HEK293T (cell line): ENCODE data around the gene ARHGEF39.

Source experiments
- CTCF ChIA-PET: fragments of 350-600 bp; formaldehyde crosslinking; extraction: SDS; loops from one replicate; lab custom pipeline; 2021; ENCODE audit warnings: antibody characterized with exemption, inconsistent platforms; lab: Yijun Ruan, JAX
- POLR2A ChIA-PET: fragments of 350-600 bp; formaldehyde crosslinking; extraction: SDS; loops from one replicate; lab custom pipeline; 2020; ENCODE audit warnings: antibody characterized with exemption, inconsistent platforms; lab: Yijun Ruan, JAX
- DNase-seq: peaks from one replicate; pipeline ENCODE4 v3.0.0; 2012; ENCODE audit warnings: mixed read lengths; ENCODE audit errors: extremely low spot score
- ARNT ChIP-seq: fragments of 450-650 bp; IDR thresholded peaks from 2 replicates; pipeline ENCODE4 v1.6.1; 2017; ENCODE audit warnings: mild to moderate bottlenecking
- BHLHE40 ChIP-seq: fragments of 450-650 bp; IDR thresholded peaks from 2 replicates; pipeline ENCODE4 v1.6.1; 2016; ENCODE audit warnings: mild to moderate bottlenecking, moderate library complexity, borderline replicate concordance
- CTBP1 ChIP-seq: fragments of 450-650 bp; IDR thresholded peaks from 2 replicates; pipeline ENCODE4 v1.6.1; 2016; ENCODE audit warnings: borderline replicate concordance
- ELF4 ChIP-seq: fragments of 450-650 bp; IDR thresholded peaks from 2 replicates; pipeline ENCODE4 v1.6.1; 2017; ENCODE audit warnings: antibody characterized with exemption
- FOXA1 ChIP-seq: fragments of 450-650 bp; IDR thresholded peaks from 2 replicates; pipeline ENCODE4 v1.6.1; 2016; ENCODE audit warnings: mild to moderate bottlenecking
- FOXK2 ChIP-seq: fragments of 450-650 bp; IDR thresholded peaks from 2 replicates; pipeline ENCODE4 v1.6.1; 2016; ENCODE audit warnings: mild to moderate bottlenecking
- FOXM1 ChIP-seq: fragments of 450-650 bp; IDR thresholded peaks from 2 replicates; pipeline ENCODE4 v1.6.1; 2017; ENCODE audit warnings: mild to moderate bottlenecking, borderline replicate concordance
- HDGF ChIP-seq: fragments of 450-650 bp; IDR thresholded peaks from 2 replicates; pipeline ENCODE4 v1.6.1; 2017; ENCODE audit warnings: antibody characterized with exemption, borderline replicate concordance
- L3MBTL2 ChIP-seq: fragments of 450-650 bp; conservative IDR thresholded peaks from 2 replicates; pipeline ENCODE4 v1.6.1; 2016; ENCODE audit warnings: mild to moderate bottlenecking
- LEF1 ChIP-seq: fragments of 450-650 bp; IDR thresholded peaks from 2 replicates; pipeline ENCODE4 v1.6.1; 2017; ENCODE audit warnings: mild to moderate bottlenecking, borderline replicate concordance
- NFRKB ChIP-seq: fragments of 450-650 bp; IDR thresholded peaks from 2 replicates; pipeline ENCODE4 v1.6.1; 2016; ENCODE audit warnings: mild to moderate bottlenecking, moderate library complexity
- PKNOX1 ChIP-seq: fragments of 450-650 bp; IDR thresholded peaks from 2 replicates; pipeline ENCODE4 v1.6.1; 2016
- SP1 ChIP-seq: fragments of 450-650 bp; IDR thresholded peaks from 2 replicates; pipeline ENCODE4 v1.6.1; 2017
- SUZ12 ChIP-seq: fragments of 450-650 bp; IDR thresholded peaks from 2 replicates; pipeline ENCODE4 v1.6.1; 2016; ENCODE audit warnings: mild to moderate bottlenecking
- TARDBP ChIP-seq: fragments of 450-650 bp; IDR thresholded peaks from 2 replicates; pipeline ENCODE4 v1.6.1; 2016
- ZNF384 ChIP-seq: fragments of 450-650 bp; IDR thresholded peaks from 2 replicates; pipeline ENCODE4 v1.6.1; 2016

ARHGEF39 gene

GRCh38 chr9:35681341-35682002 is 16.5 kb upstream of the ARHGEF39 start:
- no peak for DNase-seq
- ChIA-PET POLR2A (no interaction called here), CTCF (interaction anchor here (1.4 kb wide), 1 partner anchor 15 kb away, joined by 3 read pairs; no protein-coding TSS in a partner anchor)
- no peak for TF ChIP-seq BHLHE40
- no peak for TF ChIP-seq SUZ12
- no peak for TF ChIP-seq FOXM1
- TF ChIP-seq LEF1: no peak
- TF ChIP-seq NFRKB: no peak
- TF ChIP-seq SP1: no peak
- TF ChIP-seq ZNF384: no peak
- no peak for TF ChIP-seq HDGF
- TF ChIP-seq TARDBP: no peak
- no peak for TF ChIP-seq ELF4
- TF ChIP-seq L3MBTL2: no peak
- no peak for TF ChIP-seq ARNT
- no peak for TF ChIP-seq CTBP1
- no peak for TF ChIP-seq FOXK2

GRCh38 chr9:35680331-35681105 is 15.5 kb upstream of the ARHGEF39 start:
- no peak for DNase-seq
- TF ChIP-seq FOXA1 (no peak), LEF1 (no peak), SUZ12 (no peak), CTBP1 (no peak), ELF4 (no peak), TARDBP (no peak), SP1 (no peak), L3MBTL2 (no peak)
- POLR2A ChIA-PET: interaction anchor here (1.5 kb wide), 1 partner anchor 16 kb away, joined by 7 read pairs; the partner anchor contains the start of gene ARHGEF39
- CTCF ChIA-PET: interaction anchor here (1.4 kb wide), 1 partner anchor 16 kb away, joined by 3 read pairs; no protein-coding TSS in a partner anchor

GRCh38 chr9:35679766-35680330 is 14.9 kb upstream of the ARHGEF39 start:
- ChIA-PET POLR2A (interaction anchor here (1.5 kb wide), 1 partner anchor 15 kb away, joined by 7 read pairs; the partner anchor contains the start of gene ARHGEF39), CTCF (interaction anchor here (0.6 kb wide), 1 partner anchor 50 kb away, joined by 3 read pairs; no protein-coding TSS in a partner anchor)
- no peak for DNase-seq
- TF ChIP-seq TARDBP (no peak), ARNT (no peak), ZNF384 (no peak), CTBP1 (no peak), ELF4 (no peak)

- ChIA-PET POLR2A (interaction anchor here (1.5 kb wide), 1 partner anchor 14 kb away, joined by 7 read pairs; the partner anchor contains the start of gene ARHGEF39), CTCF (no interaction called here)
- no peak for TF ChIP-seq SUZ12
- TF ChIP-seq NFRKB: no peak
- no peak for TF ChIP-seq HDGF
- no peak for TF ChIP-seq CTBP1
- TF ChIP-seq L3MBTL2: no peak
- no peak for TF ChIP-seq ZNF384
- no peak for TF ChIP-seq SP1
- no peak for TF ChIP-seq ELF4
- no peak for TF ChIP-seq BHLHE40
- TF ChIP-seq FOXK2: no peak
- no peak for TF ChIP-seq FOXM1
- no peak for TF ChIP-seq LEF1
- no peak for TF ChIP-seq PKNOX1
- DNase-seq: no peak
Observed at GRCh38 chr9:35679091-35679490, 14.1 kb upstream of the ARHGEF39 start.

- CTCF ChIA-PET: no interaction called here
- no peak for TF ChIP-seq FOXM1
- TF ChIP-seq ELF4: no peak
- TF ChIP-seq CTBP1: no peak
- TF ChIP-seq SP1: no peak
- TF ChIP-seq PKNOX1: no peak
- no peak for TF ChIP-seq FOXA1
- no peak for TF ChIP-seq SUZ12
- no peak for TF ChIP-seq BHLHE40
- no peak for TF ChIP-seq HDGF
- POLR2A ChIA-PET: interaction anchor here (0.8 to 1.6 kb wide), 2 partner anchors 11 to 21 kb away, joined by 3 to 5 read pairs; partner anchors contain the start of gene ARHGEF39
- DNase-seq: no peak
Observed at GRCh38 chr9:35675732-35676392, 10.9 kb upstream of the ARHGEF39 start.
